Stomach (tissue), 9 donors: ENCODE data around the gene CNN2. TPM values are rescaled to one million over a fixed set of nuclear protein-coding genes. Genes with fewer than 3 reads are reported as not detected.

ENCODE experiments used
- DNase-seq, 2 donors: peaks; one replicate each; pipeline versions ENCODE4 v3.0.0 to v3.0.0-alpha.2; 2013 to 2019
- H3K27ac ChIP-seq, 5 donors: fragments of 200-600 bp in 4 of 5; sonication (generic) in 4 of 5; one replicate each; pipeline ENCODE4 v1.5.1; 2013 to 2019; ENCODE audit warnings: mild to moderate bottlenecking in 1 of 5, moderate library complexity in 1 of 5
- H3K27me3 ChIP-seq, 3 donors: fragments of 200-600 bp; sonication (generic); one replicate each; pipeline ENCODE4 v1.5.1; 2017 to 2019; ENCODE audit warnings: mixed run types in 1 of 3
- H3K36me3 ChIP-seq, 4 donors: fragments of 200-600 bp; sonication (generic); 1 replicate in 3 of 4; 2 replicates in 1 of 4; pipeline ENCODE4 v1.5.1; 2016 to 2019
- H3K4me1 ChIP-seq, 4 donors: fragments of 200-600 bp; sonication (generic); one replicate each; pipeline ENCODE4 v1.5.1; 2016 to 2019
- H3K4me3 ChIP-seq, 4 donors: fragments of 200-600 bp; sonication (generic) in 3 of 4; one replicate each; pipeline ENCODE4 v1.5.1; 2016 to 2019; ENCODE audit warnings: mild to moderate bottlenecking in 1 of 4
- H3K9me3 ChIP-seq, 4 donors: fragments of 200-600 bp; sonication (generic); one replicate each; pipeline ENCODE4 v1.5.1; 2016 to 2019
- EP300 ChIP-seq: sonication (generic); formaldehyde crosslinking; IDR thresholded peaks from one replicate; pipeline ENCODE4 v1.6.1; 2017; ENCODE audit warnings: antibody characterized with exemption
- POLR2A ChIP-seq, 4 donors: fragments of 450-650 bp; IDR thresholded peaks; one replicate each; pipeline ENCODE4 v1.6.1; 2016; ENCODE audit warnings: antibody characterized with exemption in 4 of 4, control low read depth in 2 of 4, mild to moderate bottlenecking in 1 of 4, moderate library complexity in 1 of 4
- POLR2AphosphoS5 ChIP-seq, 3 donors: sonication (generic); formaldehyde crosslinking; IDR thresholded peaks; one replicate each; pipeline ENCODE4 v1.6.1; 2016; ENCODE audit warnings: antibody characterized with exemption in 3 of 3
- WGBS, 5 donors: extraction: QIAGEN DNeasy Blood & Tissue Kit in 3 of 5; methylation state at CpG; one replicate each; pipeline versions ENCODE4 v1.1.5 to v1.1.7; 2013 to 2018; 5-methylcytosine and 5-hydroxymethylcytosine counted together
- intact Hi-C: fragments of 100-400 bp; cut with DNase I; formaldehyde crosslinking; loops from one replicate; pipeline ENCODE4 v1.15.1; 2023; ENCODE audit warnings: low total_unique reads
- polyA plus RNA-seq, 3 donors: library from polyadenylated mRNA; stranded (reverse); fragments of 200-250 nt; gene quantifications; one replicate each; pipeline ENCODE4 v1.2.3, GENCODE V29; 2013
- total RNA-seq, 5 donors: library from RNA; depleted of rRNA; stranded (reverse); fragments of >200 nt; gene quantifications; one replicate each; pipeline versions ENCODE4 v1.1.0 to v1.2.3, GENCODE V29; 2014 to 2016
- TF ChIP-seq, protein P1 (sequence below), 7 experiments: fragments of 450-650 bp in 4 of 7; fragments of 200-600 bp in 3 of 7; sonication (generic) in 3 of 7; IDR thresholded peaks; one replicate each; pipeline ENCODE4 v1.5.1; 2016 to 2019; ENCODE audit warnings: antibody characterized with exemption in 7 of 7, control low read depth in 2 of 7, mild to moderate bottlenecking in 1 of 7
- donor health status: healthy with polysubstance abuse.
- donor health status: Bipolar disorder and iron deficiency.
- donor health status: healthy.

Gene CNN2
- total and polyA plus RNA-seq, 8 donors, result 7.0 to 98.5 (median 81.4) TPM

DNA sequence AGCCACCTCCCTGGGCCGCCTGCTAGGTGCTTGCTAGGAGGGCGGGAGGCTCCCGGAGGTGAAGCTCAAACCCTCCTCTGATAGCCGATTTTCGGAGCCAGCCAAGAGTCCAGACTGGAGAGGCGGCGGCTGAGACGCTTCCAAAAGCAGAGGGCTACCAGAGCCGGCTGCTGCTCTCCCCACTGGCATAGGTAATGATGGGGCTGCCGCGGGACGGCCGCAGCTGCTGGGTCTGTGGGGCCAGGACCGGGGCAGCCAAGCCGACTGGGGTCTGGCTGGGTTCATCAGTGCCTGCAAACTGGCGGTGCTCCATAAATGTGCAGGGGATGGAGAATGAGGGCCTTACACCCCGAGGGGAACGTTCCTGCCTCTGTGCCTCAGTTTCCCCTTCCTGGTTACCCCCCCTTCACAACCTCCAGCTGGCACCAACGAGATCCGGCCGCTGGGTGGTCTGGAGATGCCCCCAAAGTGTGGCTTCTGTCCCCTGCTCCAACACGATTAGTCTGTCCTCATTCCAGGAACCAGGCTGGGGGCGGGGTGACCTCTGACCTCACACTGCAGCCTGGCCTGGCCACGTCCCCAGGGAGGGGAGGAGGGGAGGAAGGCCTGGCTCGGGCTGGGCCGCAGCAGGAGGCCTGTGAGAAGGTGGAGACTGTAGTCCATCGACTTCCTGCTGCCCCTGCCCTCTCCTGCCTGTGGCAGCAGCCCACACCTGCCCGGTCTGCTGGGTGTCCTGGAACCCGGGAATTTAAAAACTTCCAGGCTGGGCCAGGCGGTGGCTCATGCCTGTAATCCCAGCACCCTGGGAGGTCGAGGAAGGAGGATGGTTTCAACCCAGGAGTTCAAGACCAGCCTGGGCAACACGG lies 46.0 kb upstream of the CNN2 start:
- no peak overlapping the region for H3K27ac ChIP-seq
- intact Hi-C loops, result loop anchor here (5.0 to 10.0 kb wide), 2 partner anchors 58 to 216 kb away; no protein-coding TSS in a partner anchor
- H3K36me3 ChIP-seq, result no peaks in the 10 kb centered on the region
- DNase-seq, result peak in 1 of 2 donors; percentile 67
- 23 to 32% (median 29%) methylated on average over 18 to 32 of the region's 32 CpGs for WGBS, 5 donors
- H3K4me1 ChIP-seq, result peaks cover 12 to 37% (median 36%) of the 10 kb centered on the region in 4 donors
- H3K4me3 ChIP-seq, result no peak overlapping the region
- H3K9me3 ChIP-seq, result no peaks in the 10 kb centered on the region
- peaks cover 0 to 12% (median 0%) of the 10 kb centered on the region in 3 donors for H3K27me3 ChIP-seq
- TF ChIP-seq, protein P1, sequence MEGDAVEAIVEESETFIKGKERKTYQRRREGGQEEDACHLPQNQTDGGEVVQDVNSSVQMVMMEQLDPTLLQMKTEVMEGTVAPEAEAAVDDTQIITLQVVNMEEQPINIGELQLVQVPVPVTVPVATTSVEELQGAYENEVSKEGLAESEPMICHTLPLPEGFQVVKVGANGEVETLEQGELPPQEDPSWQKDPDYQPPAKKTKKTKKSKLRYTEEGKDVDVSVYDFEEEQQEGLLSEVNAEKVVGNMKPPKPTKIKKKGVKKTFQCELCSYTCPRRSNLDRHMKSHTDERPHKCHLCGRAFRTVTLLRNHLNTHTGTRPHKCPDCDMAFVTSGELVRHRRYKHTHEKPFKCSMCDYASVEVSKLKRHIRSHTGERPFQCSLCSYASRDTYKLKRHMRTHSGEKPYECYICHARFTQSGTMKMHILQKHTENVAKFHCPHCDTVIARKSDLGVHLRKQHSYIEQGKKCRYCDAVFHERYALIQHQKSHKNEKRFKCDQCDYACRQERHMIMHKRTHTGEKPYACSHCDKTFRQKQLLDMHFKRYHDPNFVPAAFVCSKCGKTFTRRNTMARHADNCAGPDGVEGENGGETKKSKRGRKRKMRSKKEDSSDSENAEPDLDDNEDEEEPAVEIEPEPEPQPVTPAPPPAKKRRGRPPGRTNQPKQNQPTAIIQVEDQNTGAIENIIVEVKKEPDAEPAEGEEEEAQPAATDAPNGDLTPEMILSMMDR (IDR thresholded peaks at IDR 0.05), result no peak
- TF ChIP-seq EP300 (no peak), POLR2AphosphoS5 (IDR thresholded peaks at IDR 0.05) (no peak), POLR2A (IDR thresholded peaks at IDR 0.05) (no peak)

DNA sequence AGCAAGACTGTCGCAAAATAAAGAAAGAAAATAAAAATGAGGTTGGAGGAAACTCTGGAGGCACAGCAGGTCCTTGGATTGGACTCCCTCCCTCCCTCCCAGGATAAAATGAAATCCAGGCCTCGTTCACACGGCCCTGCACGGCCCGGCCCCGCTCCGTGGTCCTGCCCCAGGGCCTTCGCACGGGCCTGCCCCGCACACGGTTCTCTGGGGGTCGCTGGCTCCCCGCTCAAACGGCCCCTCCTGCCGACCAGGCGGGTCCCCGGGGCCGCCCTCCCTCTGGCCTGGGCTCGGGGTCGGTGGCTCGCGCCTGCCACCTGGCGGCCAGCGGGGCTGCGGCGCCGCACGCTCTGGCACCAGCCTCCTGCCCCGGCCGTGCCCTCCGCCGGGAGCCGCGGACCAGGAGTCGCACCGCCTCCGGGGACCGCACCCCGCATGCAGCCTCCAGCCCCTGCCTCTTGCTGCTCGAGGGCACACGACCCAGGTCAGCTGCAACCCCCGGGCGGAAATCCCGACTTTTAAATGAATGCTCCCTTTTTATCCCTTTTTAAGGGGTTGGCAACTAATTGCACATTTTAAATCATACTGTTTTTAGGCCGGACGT lies 43.7 kb upstream of the CNN2 start:
- WGBS, 5 donors, result 0 to 1% (median 1%) methylated on average over 24 to 46 of the region's 46 CpGs

DNA sequence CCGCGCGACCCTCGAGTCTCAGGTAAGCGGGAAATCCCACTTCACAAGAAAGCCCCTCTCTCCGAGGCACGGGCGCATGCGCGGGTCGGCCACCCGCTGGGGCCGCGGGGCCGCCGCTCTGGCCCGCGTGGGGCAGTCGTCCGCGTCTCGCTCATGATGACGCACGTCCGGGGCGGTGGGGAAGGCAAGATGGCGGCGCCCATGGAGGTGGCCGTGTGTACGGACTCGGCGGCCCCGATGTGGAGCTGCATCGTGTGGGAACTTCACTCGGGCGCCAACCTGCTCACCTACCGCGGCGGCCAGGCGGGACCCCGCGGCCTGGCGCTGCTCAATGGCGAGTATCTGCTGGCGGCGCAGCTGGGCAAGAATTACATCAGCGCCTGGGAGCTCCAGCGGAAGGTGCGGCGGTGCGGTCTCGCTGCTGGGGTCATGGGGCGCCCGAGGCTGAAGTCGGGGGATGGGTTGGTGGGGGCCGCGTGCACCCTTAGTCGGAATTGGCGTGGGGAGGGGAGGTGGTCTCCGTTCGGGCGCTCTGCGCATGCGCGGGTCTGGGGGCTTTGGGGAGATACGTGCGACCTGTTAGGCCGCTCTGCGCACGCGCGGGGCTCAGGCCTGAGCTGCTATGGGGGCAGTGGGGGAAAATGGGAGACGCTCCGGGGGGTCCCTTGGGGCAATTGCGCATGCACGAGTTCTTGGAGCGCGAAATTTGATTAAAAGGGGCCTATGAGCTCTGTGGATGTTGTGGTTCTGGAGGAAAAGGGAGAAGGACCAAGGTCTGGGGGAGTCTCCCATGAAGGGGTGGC lies 42.0 kb upstream of the CNN2 start, which contains the start of gene WDR18:
TSS of gene WDR18 (plus strand) at position 181 of the 803 bp plus-strand sequence. CDS start at position 190, 9 bp downstream.
- H3K4me1 ChIP-seq, result peaks cover 12 to 41% (median 38%) of the 10 kb centered on the region in 4 donors
- H3K27ac ChIP-seq, result peak within 1 kb of the TSS; percentile 77 to 95 (median 87)
- intact Hi-C loops, result loop anchor here (5.0 to 10.0 kb wide), 2 partner anchors 62 to 220 kb away; no protein-coding TSS in a partner anchor
- peak within 1 kb of the TSS; percentile 82 to 99 (median 98) for H3K4me3 ChIP-seq
- H3K9me3 ChIP-seq, result no peaks in the 10 kb centered on the region
- TF ChIP-seq POLR2AphosphoS5 (IDR thresholded peaks at IDR 0.05) (peak; percentile 89 to 94 (median 90)), EP300 (no peak), POLR2A (IDR thresholded peaks at IDR 0.05) (peak in 1 of 4 donors; percentile 10)
- TF ChIP-seq, protein P1 (IDR thresholded peaks at IDR 0.05), result peak in 1 of 7 experiments; percentile 41
- H3K36me3 ChIP-seq, result peaks cover 13 to 36% (median 32%) of the 10 kb centered on the region in 4 donors
- peaks cover 0 to 9% (median 0%) of the 10 kb centered on the region in 3 donors for H3K27me3 ChIP-seq
- DNase-seq, result peak; percentile 94 to 97
- 1% methylated on average over 53 to 78 of the region's 78 CpGs for WGBS, 5 donors

More for the DNA sequence above, 43.7 kb upstream of the CNN2 start:
- H3K36me3 ChIP-seq, result peaks cover 10 to 22% (median 20%) of the 10 kb centered on the region in 4 donors
- H3K27me3 ChIP-seq, result peaks cover 0 to 12% (median 0%) of the 10 kb centered on the region in 3 donors
- DNase-seq, result peak; percentile 79 to 92
- peak in 1 of 3 donors; percentile 29 for TF ChIP-seq POLR2AphosphoS5 (IDR thresholded peaks at IDR 0.05)
- no peak for TF ChIP-seq EP300
- TF ChIP-seq POLR2A (IDR thresholded peaks at IDR 0.05), result no peak
- TF ChIP-seq, protein P1 (IDR thresholded peaks at IDR 0.05), result peak in 5 of 7 experiments; percentile 25 to 99 (median 90)
- intact Hi-C loops, result loop anchor here (5.0 to 10.0 kb wide), 2 partner anchors 60 to 218 kb away; no protein-coding TSS in a partner anchor
- H3K27ac ChIP-seq, result peak overlapping the region in 4 of 5 donors; percentile 28 to 92 (median 65)
- no peaks in the 10 kb centered on the region for H3K9me3 ChIP-seq
- H3K4me1 ChIP-seq, result peaks cover 12 to 41% (median 38%) of the 10 kb centered on the region in 4 donors
- H3K4me3 ChIP-seq, result peak overlapping the region; percentile 28 to 37 (median 32)
